Hepatocyte (in vitro differentiated cells): ENCODE data around the gene FAM83B. TPM values are rescaled to one million over a fixed set of nuclear protein-coding genes. Genes with fewer than 3 reads are reported as not detected.

Source experiments
- DNase-seq: peaks from one replicate; pipeline ENCODE4 v3.0.0-alpha.2; 2016; ENCODE audit warnings: low spot score
- H2AFZ ChIP-seq: fragments of 200-600 bp; sonication (generic); 2 replicates; pipeline ENCODE4 v1.6.0; 2016; ENCODE audit warnings: antibody characterized with exemption, mild to moderate bottlenecking
- H3K27ac ChIP-seq: fragments of 200-600 bp; sonication (generic); 2 replicates; pipeline ENCODE4 v1.5.1; 2016; ENCODE audit warnings: mild to moderate bottlenecking
- H3K27me3 ChIP-seq: fragments of 200-600 bp; sonication (generic); 2 replicates; pipeline ENCODE4 v1.6.1; 2016
- H3K36me3 ChIP-seq: fragments of 200-600 bp; sonication (generic); replicated peaks from 2 replicates; pipeline ENCODE4 v1.5.1; 2016; ENCODE audit warnings: low read depth; ENCODE audit not compliant: insufficient read depth
- H3K4me1 ChIP-seq: fragments of 200-600 bp; sonication (generic); 2 replicates; pipeline ENCODE4 v1.5.1; 2016; ENCODE audit warnings: mild to moderate bottlenecking, moderate library complexity; ENCODE audit not compliant: insufficient read depth
- H3K4me2 ChIP-seq: fragments of 200-600 bp; sonication (generic); 2 replicates; pipeline ENCODE4 v1.6.0; 2016
- H3K4me3 ChIP-seq: fragments of 200-600 bp; sonication (generic); 2 replicates; pipeline ENCODE4 v1.5.1; 2016; ENCODE audit warnings: mild to moderate bottlenecking
- H3K79me2 ChIP-seq: fragments of 200-600 bp; sonication (generic); 2 replicates; pipeline ENCODE4 v1.6.0; 2017; ENCODE audit warnings: mild to moderate bottlenecking
- H3K9me2 ChIP-seq: fragments of 200-600 bp; sonication (generic); replicated peaks from 2 replicates; pipeline ENCODE4 v1.6.0; 2017; ENCODE audit warnings: mild to moderate bottlenecking; ENCODE audit not compliant: insufficient read depth
- H3K9me3 ChIP-seq: fragments of 200-600 bp; sonication (generic); 2 replicates; pipeline ENCODE4 v1.5.1; 2016; ENCODE audit warnings: low read depth, mild to moderate bottlenecking
- H4K20me1 ChIP-seq: fragments of 200-600 bp; sonication (generic); 2 replicates; pipeline ENCODE4 v1.6.0; 2016; ENCODE audit warnings: mild to moderate bottlenecking; ENCODE audit not compliant: insufficient read depth, poor library complexity, severe bottlenecking
- CTCF ChIP-seq: fragments of 200-600 bp; sonication (generic); IDR thresholded peaks from 2 replicates; pipeline ENCODE4 v1.5.1; 2016; ENCODE audit warnings: antibody characterized with exemption, mild to moderate bottlenecking; ENCODE audit not compliant: poor library complexity
- EZH2 ChIP-seq: fragments of 200-600 bp; sonication (generic); IDR thresholded peaks from 2 replicates; pipeline ENCODE4 v1.6.1; 2016; ENCODE audit warnings: antibody characterized with exemption, mild to moderate bottlenecking, borderline replicate concordance
- EZH2phosphoT487 ChIP-seq: fragments of 200-600 bp; sonication (generic); IDR thresholded peaks from one replicate; pipeline ENCODE4 v1.6.1; 2018; ENCODE audit warnings: antibody characterized with exemption, mild to moderate bottlenecking, low read depth, moderate library complexity; ENCODE audit not compliant: unreplicated experiment, severe bottlenecking
- WGBS: methylation state at CpG from one replicate; pipeline ENCODE4 v1.1.6; 2016; ENCODE audit warnings: low lambda C conversion rate; ENCODE audit errors: missing lambda C conversion rate; 5-methylcytosine and 5-hydroxymethylcytosine counted together
- polyA plus RNA-seq: library from polyadenylated mRNA; unstranded; fragments of >200 nt; fragmentation: Nextera tagmentation; extraction: Ambion mirVana; gene quantifications from 2 replicates; pipeline ENCODE4 v1.2.1, GENCODE V29; 2016
- total RNA-seq: library from RNA; depleted of rRNA; stranded (reverse); fragments of >200 nt; gene quantifications from 2 replicates; pipeline ENCODE4 v1.2.3, GENCODE V29; 2014

Gene FAM83B
- total and polyA plus RNA-seq, 2 experiments from 2014 or later = 5.5 to 29.2 TPM

GRCh38 chr6:54861905-54862616, 15.5 kb downstream of the FAM83B start:
- no peak overlapping the region for H3K4me3 ChIP-seq
- no peaks in the 10 kb centered on the region for H3K27me3 ChIP-seq
- H3K9me2 ChIP-seq = no peaks in the 10 kb centered on the region
- H3K9me3 ChIP-seq = no peaks in the 10 kb centered on the region
- H3K4me1 ChIP-seq = peaks cover 12% of the 10 kb centered on the region
- no peak overlapping the region for H2AFZ ChIP-seq
- TF ChIP-seq EZH2 (no peak), EZH2phosphoT487 (no peak)
- peak; percentile 17 for DNase-seq
- H3K79me2 ChIP-seq = peaks cover 89% of the 10 kb centered on the region
- H3K27ac ChIP-seq = peak overlapping the region; percentile 74
- no peaks in the 10 kb centered on the region for H4K20me1 ChIP-seq
- peak overlapping the region; percentile 60 for H3K4me2 ChIP-seq
- WGBS = 79% methylated on average over 10 of the region's 10 CpGs
- no peaks in the 10 kb centered on the region for H3K36me3 ChIP-seq

- 88% methylated on average over 2 of the region's 2 CpGs for WGBS
- Histone ChIP-seq H4K20me1 (no peaks in the 10 kb centered on the region), H3K4me1 (peaks cover 12% of the 10 kb centered on the region), H3K9me2 (no peaks in the 10 kb centered on the region), H3K4me3 (no peak overlapping the region), H3K27ac (no peak overlapping the region), H3K9me3 (no peaks in the 10 kb centered on the region), H3K4me2 (no peak overlapping the region), H3K36me3 (no peaks in the 10 kb centered on the region), H2AFZ (no peak overlapping the region), H3K27me3 (no peaks in the 10 kb centered on the region), H3K79me2 (peaks cover 87% of the 10 kb centered on the region)
- no peak for DNase-seq
- TF ChIP-seq CTCF (no peak), EZH2 (no peak), EZH2phosphoT487 (no peak)
Observed at GRCh38 chr6:54864272-54864671, 17.7 kb downstream of the FAM83B start.

- H3K27ac ChIP-seq = peak overlapping the region; percentile 35
- no peaks in the 10 kb centered on the region for H3K27me3 ChIP-seq
- H2AFZ ChIP-seq = no peak overlapping the region
- H3K9me3 ChIP-seq = no peaks in the 10 kb centered on the region
- peaks cover 85% of the 10 kb centered on the region for H3K79me2 ChIP-seq
- no peak for DNase-seq
- peak overlapping the region; percentile 20 for H3K4me2 ChIP-seq
- TF ChIP-seq EZH2 (no peak), EZH2phosphoT487 (no peak), CTCF (no peak)
- H4K20me1 ChIP-seq = no peaks in the 10 kb centered on the region
- 57% methylated on average over 5 of the region's 5 CpGs for WGBS
- no peaks in the 10 kb centered on the region for H3K9me2 ChIP-seq
- no peak overlapping the region for H3K4me3 ChIP-seq
- no peaks in the 10 kb centered on the region for H3K36me3 ChIP-seq
- peaks cover 12% of the 10 kb centered on the region for H3K4me1 ChIP-seq
Observed at GRCh38 chr6:54865091-54865631, 18.6 kb downstream of the FAM83B start.

- Histone ChIP-seq H3K27me3 (no peaks in the 10 kb centered on the region), H4K20me1 (no peaks in the 10 kb centered on the region), H3K4me2 (no peak overlapping the region), H3K9me2 (no peaks in the 10 kb centered on the region), H3K4me1 (peaks cover 12% of the 10 kb centered on the region), H3K4me3 (no peak overlapping the region), H3K79me2 (peaks cover 86% of the 10 kb centered on the region), H3K36me3 (no peaks in the 10 kb centered on the region), H3K27ac (no peak overlapping the region), H3K9me3 (no peaks in the 10 kb centered on the region), H2AFZ (no peak overlapping the region)
- no peak for DNase-seq
- TF ChIP-seq EZH2 (no peak), EZH2phosphoT487 (no peak), CTCF (no peak)
Observed at GRCh38 chr6:54868556-54868955, 22.0 kb downstream of the FAM83B start.
